Suprapubic skin (tissue), 4 donors: ENCODE results near the gene CDHR4. TPM values are rescaled to one million over a fixed set of nuclear protein-coding genes. Genes with fewer than 3 reads are reported as not detected.
A peak's percentile ranks its signal among the peaks of the same experiment; 100 is the strongest.

Experiments
- DNase-seq, 2 donors: peaks; one replicate each; pipeline ENCODE4 v3.0.0-alpha.2; 2019; ENCODE audit warnings: low spot score in 2 of 2
- H3K27ac ChIP-seq: fragments of 200-600 bp; sonication (generic); one replicate; pipeline ENCODE4 v1.5.1; 2019
- H3K27me3 ChIP-seq: fragments of 200-600 bp; sonication (generic); one replicate; pipeline ENCODE4 v1.5.1; 2019
- H3K36me3 ChIP-seq: fragments of 200-600 bp; sonication (generic); one replicate; pipeline ENCODE4 v1.5.1; 2019
- H3K4me1 ChIP-seq: fragments of 200-600 bp; sonication (generic); one replicate; pipeline ENCODE4 v1.5.1; 2019
- H3K4me3 ChIP-seq: fragments of 200-600 bp; sonication (generic); one replicate; pipeline ENCODE4 v1.5.1; 2019; ENCODE audit warnings: mild to moderate bottlenecking
- H3K9me3 ChIP-seq: fragments of 200-600 bp; sonication (generic); one replicate; pipeline ENCODE4 v1.5.1; 2019
- EP300 ChIP-seq: sonication (generic); formaldehyde crosslinking; IDR thresholded peaks from one replicate; pipeline ENCODE4 v1.6.1; 2017; ENCODE audit warnings: antibody characterized with exemption
- POLR2A ChIP-seq, 2 donors: fragments of 450-650 bp; IDR thresholded peaks; one replicate each; pipeline ENCODE4 v1.6.1; 2017; ENCODE audit warnings: antibody characterized with exemption in 2 of 2, mild to moderate bottlenecking in 2 of 2, moderate library complexity in 2 of 2
- POLR2AphosphoS5 ChIP-seq, 3 donors: sonication (generic); formaldehyde crosslinking; IDR thresholded peaks; one replicate each; pipeline ENCODE4 v1.6.1; 2017; ENCODE audit warnings: antibody characterized with exemption in 3 of 3
- WGBS: methylation state at CpG from one replicate; pipeline ENCODE4 v1.1.5; 2018; 5-methylcytosine and 5-hydroxymethylcytosine counted together
- total RNA-seq, 4 donors: library from RNA; depleted of rRNA; stranded (reverse); fragments of >200 nt; gene quantifications; one replicate each; pipeline ENCODE4 v1.1.0, GENCODE V29; 2016
- TF ChIP-seq, protein P1 (sequence below), 2 donors: fragments of 200-600 bp in 1 of 2; fragments of 450-650 bp in 1 of 2; sonication (generic) in 1 of 2; IDR thresholded peaks; one replicate each; pipeline ENCODE4 v1.5.1; 2016 to 2019; ENCODE audit warnings: antibody characterized with exemption in 2 of 2, mild to moderate bottlenecking in 1 of 2, moderate library complexity in 1 of 2

Gene CDHR4
- total RNA-seq, 4 donors from 2014 or later = 0.45 to 0.89 TPM; not detected in 2

DNA sequence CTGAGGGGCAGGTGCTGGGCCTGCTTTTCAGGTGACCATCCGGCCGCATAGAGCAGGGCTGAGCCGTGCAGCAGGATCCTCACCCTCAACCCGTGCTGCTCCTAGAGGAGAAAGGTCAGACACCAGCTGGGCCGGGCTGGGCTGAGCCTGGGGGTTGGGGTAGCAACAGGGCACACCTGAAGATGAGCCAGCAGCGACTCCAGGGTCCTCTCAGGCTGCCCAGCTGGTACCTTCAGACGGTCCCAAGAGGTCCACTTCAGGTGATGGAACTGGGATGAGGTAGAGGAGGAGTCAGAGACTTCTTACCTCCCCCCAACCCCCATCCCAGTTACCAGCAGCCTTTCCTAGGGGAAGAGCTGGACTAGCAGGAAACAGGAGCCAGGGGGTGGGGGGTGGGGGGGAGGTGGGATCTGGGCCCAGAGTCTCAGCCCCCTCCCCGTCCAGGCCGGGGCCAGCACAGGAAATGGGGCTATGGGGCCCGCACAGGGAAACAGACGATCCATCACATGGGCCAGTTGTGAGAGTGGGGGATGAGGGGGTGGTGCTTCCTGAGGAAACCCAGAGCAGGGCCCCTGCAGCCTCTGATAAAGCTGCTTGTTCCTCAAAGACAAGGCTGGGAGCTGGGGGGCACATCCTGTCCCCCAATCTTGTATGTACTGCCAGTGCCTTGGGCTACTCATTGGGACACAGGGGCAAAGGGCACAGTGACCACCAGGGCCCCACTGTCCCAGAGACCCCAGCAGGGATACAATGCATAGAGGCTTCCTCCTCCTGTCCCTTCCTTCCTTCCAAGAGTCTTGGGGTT is 6.4 kb upstream of the CDHR4 start:
- Histone ChIP-seq H3K9me3 (no peaks in the 10 kb centered on the region), H3K27me3 (no peaks in the 10 kb centered on the region), H3K4me1 (peaks cover 53% of the 10 kb centered on the region), H3K27ac (peak overlapping the region; percentile 94), H3K36me3 (peaks cover 23% of the 10 kb centered on the region), H3K4me3 (peak overlapping the region; percentile 92)
- WGBS = 35% methylated on average over 9 of the region's 11 CpGs
- no peak for DNase-seq
- TF ChIP-seq POLR2AphosphoS5 (IDR thresholded peaks at IDR 0.05) = no peak
- TF ChIP-seq, protein P1, sequence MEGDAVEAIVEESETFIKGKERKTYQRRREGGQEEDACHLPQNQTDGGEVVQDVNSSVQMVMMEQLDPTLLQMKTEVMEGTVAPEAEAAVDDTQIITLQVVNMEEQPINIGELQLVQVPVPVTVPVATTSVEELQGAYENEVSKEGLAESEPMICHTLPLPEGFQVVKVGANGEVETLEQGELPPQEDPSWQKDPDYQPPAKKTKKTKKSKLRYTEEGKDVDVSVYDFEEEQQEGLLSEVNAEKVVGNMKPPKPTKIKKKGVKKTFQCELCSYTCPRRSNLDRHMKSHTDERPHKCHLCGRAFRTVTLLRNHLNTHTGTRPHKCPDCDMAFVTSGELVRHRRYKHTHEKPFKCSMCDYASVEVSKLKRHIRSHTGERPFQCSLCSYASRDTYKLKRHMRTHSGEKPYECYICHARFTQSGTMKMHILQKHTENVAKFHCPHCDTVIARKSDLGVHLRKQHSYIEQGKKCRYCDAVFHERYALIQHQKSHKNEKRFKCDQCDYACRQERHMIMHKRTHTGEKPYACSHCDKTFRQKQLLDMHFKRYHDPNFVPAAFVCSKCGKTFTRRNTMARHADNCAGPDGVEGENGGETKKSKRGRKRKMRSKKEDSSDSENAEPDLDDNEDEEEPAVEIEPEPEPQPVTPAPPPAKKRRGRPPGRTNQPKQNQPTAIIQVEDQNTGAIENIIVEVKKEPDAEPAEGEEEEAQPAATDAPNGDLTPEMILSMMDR (IDR thresholded peaks at IDR 0.05) = no peak
- no peak for TF ChIP-seq POLR2A (IDR thresholded peaks at IDR 0.05)
- no peak for TF ChIP-seq EP300

DNA sequence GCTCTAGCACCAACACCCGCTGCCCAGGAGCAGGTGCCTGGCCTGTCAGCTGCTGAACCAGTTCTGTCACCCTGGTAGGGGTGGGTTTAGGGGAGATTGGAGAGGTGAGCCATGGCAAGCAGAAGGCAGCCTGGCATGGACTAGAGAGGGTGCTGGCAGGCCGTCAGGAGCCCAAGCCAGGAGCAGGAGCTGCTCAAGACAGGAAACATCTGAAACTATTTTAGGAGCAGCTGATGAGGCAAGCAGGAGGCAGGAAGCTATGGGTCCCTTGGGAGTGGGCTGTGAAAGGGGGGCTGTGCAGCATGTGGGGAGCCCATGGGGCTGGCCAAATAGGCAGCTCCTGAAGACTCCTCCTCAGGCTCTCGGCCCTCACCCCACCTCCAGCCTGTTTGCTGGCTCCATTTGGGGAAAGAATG is 5.7 kb upstream of the CDHR4 start:
- H3K4me1 ChIP-seq = peaks cover 53% of the 10 kb centered on the region
- peak overlapping the region; percentile 94 for H3K27ac ChIP-seq
- peak; percentile 91 to 92 for DNase-seq
- no peaks in the 10 kb centered on the region for H3K9me3 ChIP-seq
- H3K27me3 ChIP-seq = no peaks in the 10 kb centered on the region
- H3K36me3 ChIP-seq = peaks cover 16% of the 10 kb centered on the region
- 14% methylated on average over 3 of the region's 3 CpGs for WGBS
- H3K4me3 ChIP-seq = peak overlapping the region; percentile 92
- peak in 2 of 3 donors; percentile 60 to 73 for TF ChIP-seq POLR2AphosphoS5 (IDR thresholded peaks at IDR 0.05)
- no peak for TF ChIP-seq EP300

DNA sequence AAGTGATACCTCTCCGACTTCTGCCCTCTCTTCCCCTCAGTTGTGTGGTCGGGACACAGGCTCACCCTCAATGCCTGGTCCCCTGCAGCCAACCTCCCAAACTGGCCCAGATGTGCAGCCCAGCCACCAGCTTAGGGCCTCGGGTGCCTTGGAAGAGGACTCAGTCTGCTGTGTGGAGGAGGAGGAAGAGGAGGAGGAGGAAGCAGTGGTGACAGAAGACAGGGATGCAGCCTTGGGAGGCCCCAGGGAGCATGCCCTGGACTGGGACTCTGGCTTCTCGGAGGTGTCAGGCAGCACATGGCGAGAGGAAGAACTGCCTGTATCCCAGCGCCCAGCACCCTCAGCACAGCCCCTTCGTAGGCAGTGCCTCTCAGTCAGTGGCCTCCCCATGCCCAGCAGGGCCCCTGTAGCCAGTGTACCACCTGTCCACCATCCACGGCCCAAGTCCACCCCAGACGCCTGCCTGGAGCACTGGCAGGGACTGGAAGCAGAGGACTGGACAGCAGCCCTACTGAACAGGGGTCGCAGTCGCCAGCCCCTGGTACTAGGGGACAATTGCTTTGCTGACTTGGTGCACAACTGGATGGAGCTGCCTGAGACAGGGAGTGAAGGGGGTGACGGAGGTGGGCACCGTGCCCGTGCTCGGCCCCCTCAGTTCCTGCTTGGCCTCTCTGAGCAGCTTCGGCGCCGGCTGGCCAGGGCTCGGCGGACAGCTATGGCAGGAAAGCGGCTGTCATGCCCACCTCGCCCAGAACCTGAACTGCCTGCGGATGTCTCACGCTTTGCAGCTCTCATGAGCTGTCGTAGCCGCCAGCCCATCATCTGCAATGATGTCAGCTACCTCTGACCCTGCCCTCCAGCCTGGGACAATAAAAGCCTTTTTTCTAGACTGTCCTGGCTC is 4.7 kb upstream of the CDHR4 start:
- no peak for TF ChIP-seq POLR2AphosphoS5 (IDR thresholded peaks at IDR 0.05)
- TF ChIP-seq EP300 = no peak
- TF ChIP-seq, protein P1 (IDR thresholded peaks at IDR 0.05) = no peak
- TF ChIP-seq POLR2A (IDR thresholded peaks at IDR 0.05) = no peak
- Histone ChIP-seq H3K27me3 (no peaks in the 10 kb centered on the region), H3K4me1 (peaks cover 58% of the 10 kb centered on the region), H3K9me3 (no peaks in the 10 kb centered on the region), H3K27ac (peak overlapping the region; percentile 94), H3K4me3 (peak overlapping the region; percentile 92), H3K36me3 (peaks cover 6% of the 10 kb centered on the region)
- WGBS = 31% methylated on average over 14 of the region's 26 CpGs
- DNase-seq = no peak

- Histone ChIP-seq H3K9me3 (no peaks in the 10 kb centered on the region), H3K36me3 (no peaks in the 10 kb centered on the region), H3K4me3 (peak overlapping the region; percentile 92), H3K4me1 (peaks cover 61% of the 10 kb centered on the region), H3K27ac (peak overlapping the region; percentile 94), H3K27me3 (no peaks in the 10 kb centered on the region)
- WGBS = 0% methylated on average over 15 of the region's 41 CpGs
- peak in 1 of 3 donors; percentile 58 for TF ChIP-seq POLR2AphosphoS5 (IDR thresholded peaks at IDR 0.05)
- no peak for TF ChIP-seq POLR2A (IDR thresholded peaks at IDR 0.05)
- DNase-seq = peak in 1 of 2 donors; percentile 79
Measured at GRCh38 chr3:49803465-49804140, 3.9 kb upstream of the CDHR4 start.

DNA sequence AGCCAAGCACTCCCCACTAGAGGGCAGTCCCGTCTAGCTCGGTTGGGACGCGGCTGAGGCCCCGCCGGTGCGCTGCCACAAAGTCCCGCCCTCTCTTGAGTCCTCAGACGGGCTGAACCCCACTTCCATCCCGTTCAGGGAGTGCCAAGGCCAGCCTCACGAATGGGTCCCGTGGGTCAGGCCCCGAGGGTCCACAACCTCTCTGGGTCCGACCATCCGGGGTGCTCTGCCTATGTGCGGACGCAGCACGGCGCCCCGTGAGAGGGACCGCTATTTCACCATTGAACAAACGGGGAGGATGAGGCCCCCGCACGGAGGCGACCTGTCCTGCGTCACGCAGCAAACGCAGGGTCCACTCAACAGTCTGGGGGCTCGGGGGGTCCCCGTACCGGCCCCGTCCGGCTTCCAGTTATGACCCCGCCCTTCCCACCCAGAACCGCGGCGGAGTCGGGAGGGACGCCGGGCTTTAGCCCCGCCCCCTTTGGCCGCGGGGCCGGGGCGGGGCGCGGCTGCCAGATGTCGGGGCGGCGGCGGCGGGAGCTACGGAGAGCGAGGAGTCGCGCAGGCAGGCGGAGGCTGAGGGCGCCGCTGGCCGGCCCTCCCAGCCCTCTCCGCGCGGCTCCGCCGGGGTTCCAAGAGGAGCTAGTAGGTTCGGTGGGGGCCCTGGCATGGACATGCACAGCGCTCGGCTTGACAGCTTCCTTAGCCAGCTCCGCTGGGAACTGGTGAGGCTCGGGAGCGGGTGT is 3.2 kb upstream of the CDHR4 start, which contains the start of gene INKA1:
Gene INKA1, plus strand, starts transcription at position 543 of the 746 bp plus-strand sequence. Its CDS starts 132 bp downstream, at position 675.
- H3K27ac ChIP-seq = peak within 1 kb of the TSS; percentile 94

More for the DNA sequence above, 3.2 kb upstream of the CDHR4 start, which contains the start of gene INKA1:
- DNase-seq = peak; percentile 95 to 97
- TF ChIP-seq, protein P1 (IDR thresholded peaks at IDR 0.05) = peak; percentile 62 to 90
- TF ChIP-seq POLR2AphosphoS5 (IDR thresholded peaks at IDR 0.05) = peak in 1 of 3 donors; percentile 36
- no peak for TF ChIP-seq EP300
- peak in 1 of 2 donors; percentile 40 for TF ChIP-seq POLR2A (IDR thresholded peaks at IDR 0.05)
- H3K27me3 ChIP-seq = no peaks in the 10 kb centered on the region
- H3K4me3 ChIP-seq = peak within 1 kb of the TSS; percentile 92
- H3K9me3 ChIP-seq = no peaks in the 10 kb centered on the region
- no peaks in the 10 kb centered on the region for H3K36me3 ChIP-seq
- H3K4me1 ChIP-seq = peaks cover 60% of the 10 kb centered on the region
- 0% methylated on average over 12 of the region's 71 CpGs for WGBS
